OCI-LY1 (cell line): ENCODE data around the gene USH2A.
A peak's percentile ranks its signal among the peaks of the same experiment; 100 is the strongest.

Source experiments
- H2AFZ ChIP-seq: fragments of 200-600 bp; sonication (generic), shearing (Covaris generic); 2 replicates; pipeline ENCODE4 v1.6.0; 2014; ENCODE audit warnings: antibody characterized with exemption, mild to moderate bottlenecking, low read length
- H3F3A ChIP-seq: fragments of 200-600 bp; sonication (generic), shearing (Covaris generic); 2 replicates; pipeline ENCODE4 v1.6.0; 2014; ENCODE audit warnings: mild to moderate bottlenecking, antibody characterized with exemption, low read length, moderate library complexity; ENCODE audit not compliant: insufficient read depth
- H3K27ac ChIP-seq: fragments of 200-600 bp; sonication (generic); 2 replicates; pipeline ENCODE4 v1.5.1; 2014; ENCODE audit warnings: low read length, mixed run types, mild to moderate bottlenecking, low read depth; ENCODE audit not compliant: poor library complexity, severe bottlenecking
- H3K27me3 ChIP-seq: fragments of 200-600 bp; sonication (generic); 2 replicates; pipeline ENCODE4 v1.6.0; 2014; ENCODE audit warnings: antibody characterized with exemption, mild to moderate bottlenecking, low read length, moderate library complexity; ENCODE audit not compliant: insufficient read depth
- H3K36me3 ChIP-seq: fragments of 200-600 bp; sonication (generic); 2 replicates; pipeline ENCODE4 v1.6.1; 2014; ENCODE audit warnings: mild to moderate bottlenecking, antibody characterized with exemption, low read length, moderate library complexity, mixed read lengths; ENCODE audit not compliant: insufficient read depth
- H3K4me1 ChIP-seq: fragments of 200-600 bp; sonication (generic); 2 replicates; pipeline ENCODE4 v1.5.1; 2014; ENCODE audit warnings: mild to moderate bottlenecking, low read length, moderate library complexity; ENCODE audit not compliant: insufficient read depth, severe bottlenecking
- H3K4me2 ChIP-seq: fragments of 200-600 bp; sonication (generic), shearing (Covaris generic); 2 replicates; pipeline ENCODE4 v1.6.1; 2014; ENCODE audit warnings: low read length
- H3K4me3 ChIP-seq: fragments of 200-600 bp; sonication (generic); 2 replicates; pipeline ENCODE4 v1.5.1; 2014; ENCODE audit warnings: low read length, low read depth, mild to moderate bottlenecking, mixed read lengths; ENCODE audit not compliant: poor library complexity, severe bottlenecking
- H3K79me2 ChIP-seq: fragments of 200-600 bp; shearing (Covaris generic); 2 replicates; pipeline ENCODE4 v1.6.1; 2016; ENCODE audit warnings: mixed run types, low read length, mixed read lengths; ENCODE audit not compliant: insufficient read depth
- H3K9ac ChIP-seq: fragments of 200-600 bp; sonication (generic), shearing (Covaris generic); 2 replicates; pipeline ENCODE4 v1.6.1; 2014; ENCODE audit warnings: mild to moderate bottlenecking, low read length, mixed read lengths
- H3K9me2 ChIP-seq: fragments of 200-600 bp; sonication (generic), shearing (Covaris generic); 2 replicates; pipeline ENCODE4 v1.6.1; 2014; ENCODE audit warnings: low read depth, mild to moderate bottlenecking, low read length, mixed read lengths
- H3K9me3 ChIP-seq: fragments of 200-600 bp; shearing (Covaris generic); 2 replicates; pipeline ENCODE4 v1.6.1; 2014; ENCODE audit warnings: low read length, mixed read lengths
- H4K20me1 ChIP-seq: fragments of 200-600 bp; sonication (generic), shearing (Covaris generic); 2 replicates; pipeline ENCODE4 v1.6.0; 2016; ENCODE audit warnings: mild to moderate bottlenecking, low read length; ENCODE audit not compliant: insufficient read depth
- EZH2 ChIP-seq: fragments of 200-600 bp; sonication (generic), shearing (Covaris generic); IDR thresholded peaks from 2 replicates; pipeline ENCODE4 v1.8.0; 2017; ENCODE audit warnings: borderline replicate concordance, mixed run types, mild to moderate bottlenecking, antibody characterized with exemption, low read length, moderate library complexity, mixed read lengths
- TF ChIP-seq, protein P1 (sequence below): fragments of 200-600 bp; sonication (generic), shearing (Covaris generic); IDR thresholded peaks from 2 replicates; pipeline ENCODE4 v1.5.1; 2017; ENCODE audit warnings: mild to moderate bottlenecking, antibody characterized with exemption, low read length, moderate library complexity, mixed read lengths

USH2A gene

DNA sequence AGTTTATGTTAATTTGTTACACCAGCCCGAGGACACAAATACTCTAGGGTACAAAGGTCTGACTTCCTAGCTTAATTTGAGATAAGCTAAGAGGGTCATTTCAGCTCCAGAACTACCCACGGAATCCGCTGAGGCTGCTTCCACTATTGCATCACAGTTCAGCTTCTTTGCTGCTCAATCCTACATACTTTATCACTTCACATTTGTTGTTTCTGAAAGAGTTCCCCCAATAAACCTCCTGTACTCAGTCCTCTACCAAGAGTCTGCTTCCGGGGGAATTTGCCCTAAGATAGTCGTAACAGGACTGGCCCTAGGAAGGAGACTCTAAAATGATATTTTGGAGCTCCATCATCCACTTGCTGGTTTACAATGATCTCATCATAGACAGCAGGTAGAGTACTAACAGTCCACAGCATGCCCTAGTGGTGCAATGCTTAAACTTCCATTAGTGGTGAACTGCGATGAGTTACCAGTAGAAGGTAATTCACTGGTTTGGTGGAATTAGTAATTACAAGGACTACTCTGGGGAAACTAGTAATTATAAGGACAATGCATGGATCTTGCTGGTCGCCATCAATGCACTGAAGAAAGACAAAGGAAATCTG is 229.3 kb downstream of the USH2A start:
- Histone ChIP-seq H3K9me3 (no peaks in the 10 kb centered on the region), H4K20me1 (no peaks in the 10 kb centered on the region), H3K36me3 (no peaks in the 10 kb centered on the region), H2AFZ (no peak overlapping the region), H3K79me2 (no peaks in the 10 kb centered on the region), H3K27ac (no peak overlapping the region), H3F3A (no peaks in the 10 kb centered on the region), H3K4me2 (no peak overlapping the region), H3K4me1 (no peaks in the 10 kb centered on the region), H3K4me3 (no peak overlapping the region), H3K9ac (no peak overlapping the region), H3K27me3 (no peaks in the 10 kb centered on the region), H3K9me2 (no peaks in the 10 kb centered on the region)
- no peak for TF ChIP-seq EZH2
- TF ChIP-seq, protein P1, sequence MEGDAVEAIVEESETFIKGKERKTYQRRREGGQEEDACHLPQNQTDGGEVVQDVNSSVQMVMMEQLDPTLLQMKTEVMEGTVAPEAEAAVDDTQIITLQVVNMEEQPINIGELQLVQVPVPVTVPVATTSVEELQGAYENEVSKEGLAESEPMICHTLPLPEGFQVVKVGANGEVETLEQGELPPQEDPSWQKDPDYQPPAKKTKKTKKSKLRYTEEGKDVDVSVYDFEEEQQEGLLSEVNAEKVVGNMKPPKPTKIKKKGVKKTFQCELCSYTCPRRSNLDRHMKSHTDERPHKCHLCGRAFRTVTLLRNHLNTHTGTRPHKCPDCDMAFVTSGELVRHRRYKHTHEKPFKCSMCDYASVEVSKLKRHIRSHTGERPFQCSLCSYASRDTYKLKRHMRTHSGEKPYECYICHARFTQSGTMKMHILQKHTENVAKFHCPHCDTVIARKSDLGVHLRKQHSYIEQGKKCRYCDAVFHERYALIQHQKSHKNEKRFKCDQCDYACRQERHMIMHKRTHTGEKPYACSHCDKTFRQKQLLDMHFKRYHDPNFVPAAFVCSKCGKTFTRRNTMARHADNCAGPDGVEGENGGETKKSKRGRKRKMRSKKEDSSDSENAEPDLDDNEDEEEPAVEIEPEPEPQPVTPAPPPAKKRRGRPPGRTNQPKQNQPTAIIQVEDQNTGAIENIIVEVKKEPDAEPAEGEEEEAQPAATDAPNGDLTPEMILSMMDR = 0 out of 2 replicates have a peak, but pooled peaks have one; percentile 10

DNA sequence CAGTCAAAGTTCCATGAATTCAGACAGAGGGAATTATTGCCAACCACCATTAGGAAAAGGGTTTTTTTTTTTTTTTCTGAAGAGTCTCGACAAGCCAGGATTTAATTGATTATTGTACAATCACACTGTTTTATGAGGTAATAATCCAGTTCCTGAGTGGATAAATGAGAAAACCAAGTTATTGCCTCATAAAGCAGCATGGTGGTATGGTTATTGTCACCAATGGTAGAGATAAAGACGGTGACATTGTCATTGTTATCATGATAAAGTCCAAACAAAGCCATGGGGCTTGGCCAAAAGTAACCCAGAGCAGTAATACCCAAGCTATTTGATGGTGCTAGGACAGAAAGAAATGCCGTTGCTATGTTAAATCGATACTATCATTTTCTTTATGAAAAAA is 232.8 kb downstream of the USH2A start:
- H4K20me1 ChIP-seq = no peaks in the 10 kb centered on the region
- H2AFZ ChIP-seq = no peak overlapping the region
- no peak overlapping the region for H3K27ac ChIP-seq
- H3K36me3 ChIP-seq = no peaks in the 10 kb centered on the region
- H3K9me3 ChIP-seq = no peaks in the 10 kb centered on the region
- no peaks in the 10 kb centered on the region for H3F3A ChIP-seq
- no peaks in the 10 kb centered on the region for H3K27me3 ChIP-seq
- H3K9ac ChIP-seq = no peak overlapping the region
- TF ChIP-seq, protein P1 = no peak
- no peak for TF ChIP-seq EZH2
- no peak overlapping the region for H3K4me2 ChIP-seq
- no peaks in the 10 kb centered on the region for H3K79me2 ChIP-seq
- H3K4me3 ChIP-seq = no peak overlapping the region
- no peaks in the 10 kb centered on the region for H3K4me1 ChIP-seq
- no peaks in the 10 kb centered on the region for H3K9me2 ChIP-seq

DNA sequence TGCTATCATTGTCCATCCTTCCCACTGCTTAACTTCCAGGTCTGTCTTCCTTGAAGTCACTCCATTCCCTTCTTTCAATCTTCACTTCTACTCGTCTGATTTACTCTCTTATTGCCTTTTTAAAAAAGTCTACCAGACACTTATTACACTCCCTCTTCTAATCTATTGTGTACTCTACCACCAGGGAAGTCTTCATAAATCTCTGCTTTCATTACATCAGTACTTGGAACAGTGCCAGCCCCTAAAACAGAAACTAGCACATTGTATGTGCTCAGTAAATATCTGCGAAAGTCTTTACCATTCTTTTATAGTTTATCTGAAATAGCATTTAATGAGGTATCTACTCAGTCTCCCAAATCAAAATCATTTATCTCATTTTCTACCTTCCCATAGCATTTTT is 236.4 kb downstream of the USH2A start:
- H2AFZ ChIP-seq = no peak overlapping the region
- H3K9me2 ChIP-seq = no peaks in the 10 kb centered on the region
- H3K27ac ChIP-seq = no peak overlapping the region
- no peak overlapping the region for H3K4me3 ChIP-seq
- no peaks in the 10 kb centered on the region for H3K27me3 ChIP-seq
- H3K9me3 ChIP-seq = no peaks in the 10 kb centered on the region
- H3K9ac ChIP-seq = no peak overlapping the region
- no peaks in the 10 kb centered on the region for H3K79me2 ChIP-seq
- H3K4me1 ChIP-seq = no peaks in the 10 kb centered on the region
- H3F3A ChIP-seq = no peaks in the 10 kb centered on the region
- no peak for TF ChIP-seq EZH2
- TF ChIP-seq, protein P1 = no peak
- no peaks in the 10 kb centered on the region for H4K20me1 ChIP-seq
- no peaks in the 10 kb centered on the region for H3K36me3 ChIP-seq
- H3K4me2 ChIP-seq = no peak overlapping the region
